Measurements from ENCODE around the gene KIRREL1.

KIRREL1 gene

GRCh38 chr1:158075078-158075477, 81.6 kb downstream of the KIRREL1 start:
- DNase-seq (ENCODE audit: low read depth), result no peak

- DNase-seq (ENCODE audit: low read depth), result no peak
These were observed 83.0 kb downstream of the KIRREL1 start for GRCh38 chr1:158076441-158076840.

GRCh38 chr1:158077411-158078256, 84.2 kb downstream of the KIRREL1 start:
- no peak for DNase-seq (ENCODE audit: low read depth)

GRCh38 chr1:158078569-158079080, 85.2 kb downstream of the KIRREL1 start:
- DNase-seq (ENCODE audit: low read depth), result no peak

GRCh38 chr1:158080066-158080465, 86.6 kb downstream of the KIRREL1 start:
- no peak for DNase-seq (ENCODE audit: low read depth)

- DNase-seq (ENCODE audit: low read depth), result no peak
These were observed 90.9 kb downstream of the KIRREL1 start for GRCh38 chr1:158084336-158084735.

GRCh38 chr1:158084747-158085146, 91.3 kb downstream of the KIRREL1 start:
- DNase-seq (ENCODE audit: low read depth), result no peak

GRCh38 chr1:158087320-158087927, 94.0 kb downstream of the KIRREL1 start:
- DNase-seq (ENCODE audit: low read depth), result peak; percentile 56

GRCh38 chr1:158089476-158089875, 96.0 kb downstream of the KIRREL1 start:
- no peak for DNase-seq (ENCODE audit: low read depth)

- DNase-seq (ENCODE audit: low read depth), result no peak
These were observed 96.6 kb downstream of the KIRREL1 start for GRCh38 chr1:158089925-158090637.

- no peak for DNase-seq (ENCODE audit: low read depth)
These were observed 99.9 kb downstream of the KIRREL1 start for GRCh38 chr1:158093376-158093775.

GRCh38 chr1:158094571-158094970, 101.1 kb downstream of the KIRREL1 start:
- DNase-seq (ENCODE audit: low read depth), result no peak

GRCh38 chr1:158095737-158096335, 102.4 kb downstream of the KIRREL1 start:
- peak; percentile 20 for DNase-seq (ENCODE audit: low read depth)

GRCh38 chr1:158098256-158098655, 104.8 kb downstream of the KIRREL1 start:
- no peak for DNase-seq (ENCODE audit: low read depth)

GRCh38 chr1:158099185-158099584, 105.7 kb downstream of the KIRREL1 start:
- no peak for DNase-seq (ENCODE audit: low read depth)

GRCh38 chr1:158100498-158100897, 107.1 kb downstream of the KIRREL1 start:
- no peak for DNase-seq (ENCODE audit: low read depth)

GRCh38 chr1:158101455-158101854, 108.0 kb downstream of the KIRREL1 start:
- DNase-seq (ENCODE audit: low read depth), result no peak

GRCh38 chr1:158101927-158102326, 108.5 kb downstream of the KIRREL1 start:
- DNase-seq (ENCODE audit: low read depth), result no peak

- no peak for DNase-seq (ENCODE audit: low read depth)
These were observed 109.6 kb downstream of the KIRREL1 start for GRCh38 chr1:158102881-158103674.

GRCh38 chr1:158103861-158104522, 110.5 kb downstream of the KIRREL1 start:
- DNase-seq (ENCODE audit: low read depth), result no peak

- DNase-seq (ENCODE audit: low read depth), result no peak
These were observed 111.4 kb downstream of the KIRREL1 start for GRCh38 chr1:158104891-158105290.

Data from CMK (cell line).